ENCODE results near the gene DNAI1.

The DNAI1 gene

DNA sequence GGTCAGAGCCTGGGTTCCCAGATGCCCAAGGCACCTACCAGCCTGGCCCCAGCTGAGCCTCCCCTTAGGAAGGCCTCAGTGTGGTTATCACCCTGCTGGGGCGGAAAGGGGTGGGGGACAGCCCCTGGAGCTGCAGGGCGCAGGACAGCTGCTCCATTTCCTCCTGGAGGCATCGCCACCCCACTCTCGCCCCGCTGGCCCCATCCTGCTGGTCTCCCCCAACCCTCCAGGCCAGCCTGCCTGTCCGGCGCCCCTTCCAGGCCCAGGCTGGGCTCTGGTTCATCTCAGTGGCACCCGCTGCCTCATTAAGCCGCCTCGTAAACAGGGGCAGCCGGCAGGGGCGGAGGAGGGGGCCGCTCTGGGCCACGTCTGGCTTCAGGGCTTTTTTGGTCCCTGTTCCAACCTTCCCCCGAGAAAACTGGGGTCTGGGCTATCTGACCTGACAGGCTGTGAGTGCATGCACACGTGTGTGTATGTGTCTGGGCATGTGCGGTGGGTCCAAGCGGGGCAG is 95.0 kb downstream of the DNAI1 start:
- TF ChIP-seq, protein P1, sequence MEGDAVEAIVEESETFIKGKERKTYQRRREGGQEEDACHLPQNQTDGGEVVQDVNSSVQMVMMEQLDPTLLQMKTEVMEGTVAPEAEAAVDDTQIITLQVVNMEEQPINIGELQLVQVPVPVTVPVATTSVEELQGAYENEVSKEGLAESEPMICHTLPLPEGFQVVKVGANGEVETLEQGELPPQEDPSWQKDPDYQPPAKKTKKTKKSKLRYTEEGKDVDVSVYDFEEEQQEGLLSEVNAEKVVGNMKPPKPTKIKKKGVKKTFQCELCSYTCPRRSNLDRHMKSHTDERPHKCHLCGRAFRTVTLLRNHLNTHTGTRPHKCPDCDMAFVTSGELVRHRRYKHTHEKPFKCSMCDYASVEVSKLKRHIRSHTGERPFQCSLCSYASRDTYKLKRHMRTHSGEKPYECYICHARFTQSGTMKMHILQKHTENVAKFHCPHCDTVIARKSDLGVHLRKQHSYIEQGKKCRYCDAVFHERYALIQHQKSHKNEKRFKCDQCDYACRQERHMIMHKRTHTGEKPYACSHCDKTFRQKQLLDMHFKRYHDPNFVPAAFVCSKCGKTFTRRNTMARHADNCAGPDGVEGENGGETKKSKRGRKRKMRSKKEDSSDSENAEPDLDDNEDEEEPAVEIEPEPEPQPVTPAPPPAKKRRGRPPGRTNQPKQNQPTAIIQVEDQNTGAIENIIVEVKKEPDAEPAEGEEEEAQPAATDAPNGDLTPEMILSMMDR (IDR thresholded peaks at IDR 0.05; ENCODE audit: low read depth, low read length) = no peak
- no peak overlapping the region for H3K4me3 ChIP-seq (ENCODE audit: low read depth, low read length)
- no peak for DNase-seq (ENCODE audit: low read depth, low spot score)
- in situ Hi-C loops (cut with HindIII; ENCODE audit: low sequenced_read_pairs) = no loop called here

DNA sequence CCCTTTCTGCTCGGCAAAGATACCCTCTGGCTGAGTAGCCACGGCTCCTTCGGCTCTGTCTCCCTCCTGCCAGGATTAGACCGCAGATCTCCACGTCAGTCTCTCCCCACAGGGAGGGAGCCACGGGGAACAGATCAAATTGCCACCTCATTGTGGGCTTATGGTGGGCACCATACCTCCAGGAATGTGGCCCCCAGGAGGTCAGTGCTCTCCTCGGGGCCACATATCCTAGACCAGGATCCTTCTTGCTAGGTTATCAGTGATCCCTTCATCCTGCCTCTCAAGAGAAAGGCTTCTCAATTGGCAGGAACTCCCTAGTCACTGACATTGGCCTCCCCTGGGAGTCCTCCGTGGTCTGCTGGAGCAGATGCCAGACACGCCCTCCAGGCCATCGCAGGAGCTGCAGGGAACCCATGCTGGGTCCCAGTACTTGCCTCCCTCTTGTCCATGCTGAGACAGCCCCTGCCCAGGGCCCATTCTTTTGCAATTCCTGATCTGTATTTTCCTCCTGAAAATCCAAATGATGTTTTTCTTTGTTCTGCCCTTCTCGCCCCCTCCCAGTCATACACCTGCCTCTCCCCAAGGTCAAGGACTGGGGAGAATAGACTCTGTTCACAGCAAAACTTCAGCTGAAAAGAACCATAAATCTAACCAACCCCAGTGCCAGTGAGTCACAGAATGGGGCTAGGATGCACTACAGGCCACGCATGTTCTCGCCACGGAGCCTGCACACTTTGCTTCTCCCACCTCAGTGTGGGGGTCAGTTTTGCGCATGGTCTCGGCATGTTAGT is 95.8 kb downstream of the DNAI1 start:
- DNase-seq (ENCODE audit: low read depth, low spot score) = no peak
- TF ChIP-seq, protein P1 (IDR thresholded peaks at IDR 0.05; ENCODE audit: low read depth, low read length) = no peak
- in situ Hi-C loops (cut with HindIII; ENCODE audit: low sequenced_read_pairs) = no loop called here
- no peak overlapping the region for H3K4me3 ChIP-seq (ENCODE audit: low read depth, low read length)

DNA sequence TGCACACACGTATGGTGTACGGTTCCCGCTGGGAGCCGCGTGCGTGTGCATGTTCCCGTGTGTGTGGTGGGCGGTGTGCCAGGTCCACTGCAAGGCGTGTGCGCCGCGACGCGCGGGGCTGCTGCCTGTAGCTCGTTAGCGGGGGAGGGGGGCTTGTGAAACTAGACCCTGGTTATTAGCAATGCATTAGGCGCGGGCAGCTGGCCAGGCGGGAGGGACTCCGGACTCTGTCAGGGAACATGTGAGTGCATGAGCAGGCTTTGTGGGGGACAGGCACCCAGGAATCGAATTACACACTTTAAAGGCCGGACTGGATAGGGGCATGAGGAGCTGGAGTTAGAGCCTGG is 96.4 kb downstream of the DNAI1 start:
- TF ChIP-seq, protein P1 (IDR thresholded peaks at IDR 0.05; ENCODE audit: low read depth, low read length) = no peak

DNA sequence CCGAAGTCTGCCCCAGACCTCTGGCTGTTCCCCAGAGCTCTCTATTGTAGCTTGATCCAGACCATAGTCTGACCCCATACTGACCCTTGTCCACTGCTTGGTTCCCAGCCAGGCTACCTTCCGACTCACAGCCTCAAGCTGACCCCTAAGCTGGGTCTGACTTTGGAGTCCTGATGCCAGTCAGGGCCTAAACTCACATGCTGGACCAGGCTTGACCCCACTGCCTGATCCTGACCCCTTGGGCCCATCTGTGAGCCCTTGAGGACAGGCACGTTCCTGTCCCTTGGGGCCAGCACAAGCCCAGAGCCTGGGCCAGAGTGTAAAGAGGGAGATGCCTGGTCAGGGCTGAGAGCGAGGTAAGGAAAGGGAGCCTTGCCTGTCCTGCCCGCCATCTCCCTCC is 96.9 kb downstream of the DNAI1 start:
- no peak for DNase-seq (ENCODE audit: low read depth, low spot score)
- in situ Hi-C loops (cut with HindIII; ENCODE audit: low sequenced_read_pairs) = no loop called here
- no peak overlapping the region for H3K4me3 ChIP-seq (ENCODE audit: low read depth, low read length)
- TF ChIP-seq, protein P1 (IDR thresholded peaks at IDR 0.05; ENCODE audit: low read depth, low read length) = no peak

More for the DNA sequence above, 96.4 kb downstream of the DNAI1 start:
- no peak for DNase-seq (ENCODE audit: low read depth, low spot score)
- H3K4me3 ChIP-seq (ENCODE audit: low read depth, low read length) = no peak overlapping the region
- in situ Hi-C loops (cut with HindIII; ENCODE audit: low sequenced_read_pairs) = no loop called here

DNA sequence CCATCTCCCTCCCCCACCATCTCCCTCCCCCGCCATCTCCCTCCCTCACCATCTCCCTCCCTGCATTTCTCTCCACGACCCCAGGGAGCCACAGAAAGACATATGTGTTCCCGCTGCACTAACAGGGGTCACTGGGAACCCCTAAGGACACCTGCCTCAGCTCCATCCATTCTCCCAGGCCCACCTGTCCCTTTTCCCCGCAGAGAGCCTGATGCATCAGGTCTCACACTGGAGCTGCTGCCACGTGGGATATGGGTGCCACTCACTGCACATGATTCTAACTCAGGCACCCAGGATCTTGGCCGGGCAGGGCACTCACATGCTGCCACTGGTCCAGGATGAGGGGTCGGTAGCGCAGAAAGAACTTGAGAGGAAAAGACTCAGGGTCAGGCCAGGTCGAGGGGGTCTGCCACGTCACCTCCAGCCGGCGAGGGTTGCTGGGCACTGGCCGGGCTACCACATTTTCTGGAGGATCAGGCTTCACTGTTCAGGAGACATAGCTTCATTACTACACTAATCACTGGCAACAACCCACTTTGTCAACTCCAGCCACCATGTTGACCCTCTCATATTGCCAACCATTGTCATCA is 97.4 kb downstream of the DNAI1 start:
- in situ Hi-C loops (cut with HindIII; ENCODE audit: low sequenced_read_pairs) = no loop called here
- TF ChIP-seq, protein P1 (IDR thresholded peaks at IDR 0.05; ENCODE audit: low read depth, low read length) = no peak
- no peak overlapping the region for H3K4me3 ChIP-seq (ENCODE audit: low read depth, low read length)
- DNase-seq (ENCODE audit: low read depth, low spot score) = no peak

DNA sequence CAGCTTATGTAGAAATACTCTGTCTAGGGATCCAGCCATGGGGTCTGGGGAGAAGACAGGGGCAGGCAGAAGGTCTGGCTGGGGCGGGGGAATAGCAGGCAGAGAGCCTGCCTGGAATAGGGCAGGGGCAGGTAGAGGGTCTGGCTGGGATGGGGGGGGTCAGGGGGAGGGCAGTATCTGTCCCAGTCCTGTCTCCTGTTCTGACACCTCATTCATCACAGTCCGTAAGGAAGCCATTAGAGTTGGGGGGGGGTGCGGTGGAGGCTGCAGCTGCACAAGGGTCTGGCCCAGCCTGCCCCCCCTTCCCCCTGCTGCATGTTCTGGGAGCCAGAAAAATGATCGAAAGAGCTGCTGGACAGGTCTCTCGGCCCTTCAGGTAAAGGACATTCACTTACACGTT is 98.3 kb downstream of the DNAI1 start:
- TF ChIP-seq, protein P1 (IDR thresholded peaks at IDR 0.05; ENCODE audit: low read depth, low read length) = no peak
- in situ Hi-C loops (cut with HindIII; ENCODE audit: low sequenced_read_pairs) = no loop called here
- H3K4me3 ChIP-seq (ENCODE audit: low read depth, low read length) = no peak overlapping the region
- no peak for DNase-seq (ENCODE audit: low read depth, low spot score)
